ENCODE data around the gene SPANXB1. TPM values are rescaled to one million over a fixed set of nuclear protein-coding genes. Genes with fewer than 3 reads are reported as not detected.

The SPANXB1 gene
- total and polyA plus RNA-seq, 2 experiments from 2014 or later = 0.50 TPM; not detected in 1

DNA sequence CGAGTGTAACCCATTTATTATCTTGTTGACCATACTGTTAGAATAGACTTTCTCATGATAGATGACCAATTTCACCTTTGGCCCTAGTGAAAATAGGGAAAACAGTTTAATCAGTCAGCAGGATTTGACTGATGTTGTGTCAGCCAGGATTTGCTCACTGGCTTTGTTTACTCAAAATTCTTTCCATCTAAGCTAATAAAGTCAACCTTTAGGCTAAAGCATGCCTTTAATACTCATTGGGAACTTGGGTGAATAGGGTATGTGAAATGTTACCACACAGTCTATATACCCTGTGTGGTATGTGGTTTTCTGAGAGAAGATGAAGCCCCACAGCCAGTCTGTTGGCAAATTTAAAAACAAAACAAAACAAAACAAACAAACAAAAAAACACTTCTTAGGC lies 18.7 kb upstream of the SPANXB1 start:
- H3K9me2 ChIP-seq (ENCODE audit: insufficient read depth) = no peaks in the 10 kb centered on the region
- no peaks in the 10 kb centered on the region for H3K36me3 ChIP-seq (ENCODE audit: insufficient read depth)
- no peak for ATAC-seq
- DNase-seq (ENCODE audit: low spot score) = no peak
- no peaks in the 10 kb centered on the region for H3K9me3 Mint-ChIP-seq
- H3K4me1 Mint-ChIP-seq = no peaks in the 10 kb centered on the region
- no peak overlapping the region for H3K4me3 Mint-ChIP-seq
- H3F3A ChIP-seq (replicated peaks; ENCODE audit: low read depth) = no peaks in the 10 kb centered on the region
- H3K79me2 ChIP-seq (replicated peaks; ENCODE audit: insufficient read depth) = no peaks in the 10 kb centered on the region
- H3K27me3 ChIP-seq (ENCODE audit: insufficient read depth) = no peaks in the 10 kb centered on the region
- H3K27ac Mint-ChIP-seq = no peak overlapping the region
- H3K27ac ChIP-seq (ENCODE audit: low read depth) = no peak overlapping the region
- H3K4me2 ChIP-seq = no peak overlapping the region
- no peaks in the 10 kb centered on the region for H3K27me3 Mint-ChIP-seq (ENCODE audit: insufficient read depth, low read depth, poor library complexity)
- H3K4me3 ChIP-seq = no peak overlapping the region
- H4K20me1 ChIP-seq (replicated peaks; ENCODE audit: insufficient read depth) = no peaks in the 10 kb centered on the region
- H2AFZ ChIP-seq = no peak overlapping the region
- H3K4me1 ChIP-seq (ENCODE audit: insufficient read depth) = no peaks in the 10 kb centered on the region
- TF ChIP-seq, protein P1, sequence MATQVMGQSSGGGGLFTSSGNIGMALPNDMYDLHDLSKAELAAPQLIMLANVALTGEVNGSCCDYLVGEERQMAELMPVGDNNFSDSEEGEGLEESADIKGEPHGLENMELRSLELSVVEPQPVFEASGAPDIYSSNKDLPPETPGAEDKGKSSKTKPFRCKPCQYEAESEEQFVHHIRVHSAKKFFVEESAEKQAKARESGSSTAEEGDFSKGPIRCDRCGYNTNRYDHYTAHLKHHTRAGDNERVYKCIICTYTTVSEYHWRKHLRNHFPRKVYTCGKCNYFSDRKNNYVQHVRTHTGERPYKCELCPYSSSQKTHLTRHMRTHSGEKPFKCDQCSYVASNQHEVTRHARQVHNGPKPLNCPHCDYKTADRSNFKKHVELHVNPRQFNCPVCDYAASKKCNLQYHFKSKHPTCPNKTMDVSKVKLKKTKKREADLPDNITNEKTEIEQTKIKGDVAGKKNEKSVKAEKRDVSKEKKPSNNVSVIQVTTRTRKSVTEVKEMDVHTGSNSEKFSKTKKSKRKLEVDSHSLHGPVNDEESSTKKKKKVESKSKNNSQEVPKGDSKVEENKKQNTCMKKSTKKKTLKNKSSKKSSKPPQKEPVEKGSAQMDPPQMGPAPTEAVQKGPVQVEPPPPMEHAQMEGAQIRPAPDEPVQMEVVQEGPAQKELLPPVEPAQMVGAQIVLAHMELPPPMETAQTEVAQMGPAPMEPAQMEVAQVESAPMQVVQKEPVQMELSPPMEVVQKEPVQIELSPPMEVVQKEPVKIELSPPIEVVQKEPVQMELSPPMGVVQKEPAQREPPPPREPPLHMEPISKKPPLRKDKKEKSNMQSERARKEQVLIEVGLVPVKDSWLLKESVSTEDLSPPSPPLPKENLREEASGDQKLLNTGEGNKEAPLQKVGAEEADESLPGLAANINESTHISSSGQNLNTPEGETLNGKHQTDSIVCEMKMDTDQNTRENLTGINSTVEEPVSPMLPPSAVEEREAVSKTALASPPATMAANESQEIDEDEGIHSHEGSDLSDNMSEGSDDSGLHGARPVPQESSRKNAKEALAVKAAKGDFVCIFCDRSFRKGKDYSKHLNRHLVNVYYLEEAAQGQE (IDR thresholded peaks at IDR 0.05; ENCODE audit: unreplicated experiment) = no peak
- TF ChIP-seq ZNF331 (CRISPR knock-in tag; IDR thresholded peaks at IDR 0.05; ENCODE audit: low read depth) (no peak), NANOG (IDR thresholded peaks at IDR 0.05; ENCODE audit: borderline replicate concordance) (no peak), POLR2AphosphoS5 (IDR thresholded peaks at IDR 0.05; ENCODE audit: low read depth) (no peak), CREB1 (CRISPR knock-in tag; IDR thresholded peaks at IDR 0.05; ENCODE audit: low read depth) (no peak), EZH2phosphoT487 (IDR thresholded peaks at IDR 0.05; ENCODE audit: unreplicated experiment) (no peak), EZH2 (IDR thresholded peaks at IDR 0.05; ENCODE audit: low read depth, unreplicated experiment) (no peak), JUNB (IDR thresholded peaks at IDR 0.05; ENCODE audit: unreplicated experiment) (no peak), STAT1 (IDR thresholded peaks at IDR 0.05; ENCODE audit: unreplicated experiment) (no peak), ZNF114 (CRISPR knock-in tag; IDR thresholded peaks at IDR 0.05) (no peak)
- TF ChIP-seq, protein P2, sequence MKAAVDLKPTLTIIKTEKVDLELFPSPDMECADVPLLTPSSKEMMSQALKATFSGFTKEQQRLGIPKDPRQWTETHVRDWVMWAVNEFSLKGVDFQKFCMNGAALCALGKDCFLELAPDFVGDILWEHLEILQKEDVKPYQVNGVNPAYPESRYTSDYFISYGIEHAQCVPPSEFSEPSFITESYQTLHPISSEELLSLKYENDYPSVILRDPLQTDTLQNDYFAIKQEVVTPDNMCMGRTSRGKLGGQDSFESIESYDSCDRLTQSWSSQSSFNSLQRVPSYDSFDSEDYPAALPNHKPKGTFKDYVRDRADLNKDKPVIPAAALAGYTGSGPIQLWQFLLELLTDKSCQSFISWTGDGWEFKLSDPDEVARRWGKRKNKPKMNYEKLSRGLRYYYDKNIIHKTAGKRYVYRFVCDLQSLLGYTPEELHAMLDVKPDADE (IDR thresholded peaks at IDR 0.05) = no peak
- TF ChIP-seq, protein P3, sequence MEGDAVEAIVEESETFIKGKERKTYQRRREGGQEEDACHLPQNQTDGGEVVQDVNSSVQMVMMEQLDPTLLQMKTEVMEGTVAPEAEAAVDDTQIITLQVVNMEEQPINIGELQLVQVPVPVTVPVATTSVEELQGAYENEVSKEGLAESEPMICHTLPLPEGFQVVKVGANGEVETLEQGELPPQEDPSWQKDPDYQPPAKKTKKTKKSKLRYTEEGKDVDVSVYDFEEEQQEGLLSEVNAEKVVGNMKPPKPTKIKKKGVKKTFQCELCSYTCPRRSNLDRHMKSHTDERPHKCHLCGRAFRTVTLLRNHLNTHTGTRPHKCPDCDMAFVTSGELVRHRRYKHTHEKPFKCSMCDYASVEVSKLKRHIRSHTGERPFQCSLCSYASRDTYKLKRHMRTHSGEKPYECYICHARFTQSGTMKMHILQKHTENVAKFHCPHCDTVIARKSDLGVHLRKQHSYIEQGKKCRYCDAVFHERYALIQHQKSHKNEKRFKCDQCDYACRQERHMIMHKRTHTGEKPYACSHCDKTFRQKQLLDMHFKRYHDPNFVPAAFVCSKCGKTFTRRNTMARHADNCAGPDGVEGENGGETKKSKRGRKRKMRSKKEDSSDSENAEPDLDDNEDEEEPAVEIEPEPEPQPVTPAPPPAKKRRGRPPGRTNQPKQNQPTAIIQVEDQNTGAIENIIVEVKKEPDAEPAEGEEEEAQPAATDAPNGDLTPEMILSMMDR (conservative IDR thresholded peaks at IDR 0.05; ENCODE audit: low read depth in 2 of 2) = no peak
- TF ChIP-seq, protein P4, sequence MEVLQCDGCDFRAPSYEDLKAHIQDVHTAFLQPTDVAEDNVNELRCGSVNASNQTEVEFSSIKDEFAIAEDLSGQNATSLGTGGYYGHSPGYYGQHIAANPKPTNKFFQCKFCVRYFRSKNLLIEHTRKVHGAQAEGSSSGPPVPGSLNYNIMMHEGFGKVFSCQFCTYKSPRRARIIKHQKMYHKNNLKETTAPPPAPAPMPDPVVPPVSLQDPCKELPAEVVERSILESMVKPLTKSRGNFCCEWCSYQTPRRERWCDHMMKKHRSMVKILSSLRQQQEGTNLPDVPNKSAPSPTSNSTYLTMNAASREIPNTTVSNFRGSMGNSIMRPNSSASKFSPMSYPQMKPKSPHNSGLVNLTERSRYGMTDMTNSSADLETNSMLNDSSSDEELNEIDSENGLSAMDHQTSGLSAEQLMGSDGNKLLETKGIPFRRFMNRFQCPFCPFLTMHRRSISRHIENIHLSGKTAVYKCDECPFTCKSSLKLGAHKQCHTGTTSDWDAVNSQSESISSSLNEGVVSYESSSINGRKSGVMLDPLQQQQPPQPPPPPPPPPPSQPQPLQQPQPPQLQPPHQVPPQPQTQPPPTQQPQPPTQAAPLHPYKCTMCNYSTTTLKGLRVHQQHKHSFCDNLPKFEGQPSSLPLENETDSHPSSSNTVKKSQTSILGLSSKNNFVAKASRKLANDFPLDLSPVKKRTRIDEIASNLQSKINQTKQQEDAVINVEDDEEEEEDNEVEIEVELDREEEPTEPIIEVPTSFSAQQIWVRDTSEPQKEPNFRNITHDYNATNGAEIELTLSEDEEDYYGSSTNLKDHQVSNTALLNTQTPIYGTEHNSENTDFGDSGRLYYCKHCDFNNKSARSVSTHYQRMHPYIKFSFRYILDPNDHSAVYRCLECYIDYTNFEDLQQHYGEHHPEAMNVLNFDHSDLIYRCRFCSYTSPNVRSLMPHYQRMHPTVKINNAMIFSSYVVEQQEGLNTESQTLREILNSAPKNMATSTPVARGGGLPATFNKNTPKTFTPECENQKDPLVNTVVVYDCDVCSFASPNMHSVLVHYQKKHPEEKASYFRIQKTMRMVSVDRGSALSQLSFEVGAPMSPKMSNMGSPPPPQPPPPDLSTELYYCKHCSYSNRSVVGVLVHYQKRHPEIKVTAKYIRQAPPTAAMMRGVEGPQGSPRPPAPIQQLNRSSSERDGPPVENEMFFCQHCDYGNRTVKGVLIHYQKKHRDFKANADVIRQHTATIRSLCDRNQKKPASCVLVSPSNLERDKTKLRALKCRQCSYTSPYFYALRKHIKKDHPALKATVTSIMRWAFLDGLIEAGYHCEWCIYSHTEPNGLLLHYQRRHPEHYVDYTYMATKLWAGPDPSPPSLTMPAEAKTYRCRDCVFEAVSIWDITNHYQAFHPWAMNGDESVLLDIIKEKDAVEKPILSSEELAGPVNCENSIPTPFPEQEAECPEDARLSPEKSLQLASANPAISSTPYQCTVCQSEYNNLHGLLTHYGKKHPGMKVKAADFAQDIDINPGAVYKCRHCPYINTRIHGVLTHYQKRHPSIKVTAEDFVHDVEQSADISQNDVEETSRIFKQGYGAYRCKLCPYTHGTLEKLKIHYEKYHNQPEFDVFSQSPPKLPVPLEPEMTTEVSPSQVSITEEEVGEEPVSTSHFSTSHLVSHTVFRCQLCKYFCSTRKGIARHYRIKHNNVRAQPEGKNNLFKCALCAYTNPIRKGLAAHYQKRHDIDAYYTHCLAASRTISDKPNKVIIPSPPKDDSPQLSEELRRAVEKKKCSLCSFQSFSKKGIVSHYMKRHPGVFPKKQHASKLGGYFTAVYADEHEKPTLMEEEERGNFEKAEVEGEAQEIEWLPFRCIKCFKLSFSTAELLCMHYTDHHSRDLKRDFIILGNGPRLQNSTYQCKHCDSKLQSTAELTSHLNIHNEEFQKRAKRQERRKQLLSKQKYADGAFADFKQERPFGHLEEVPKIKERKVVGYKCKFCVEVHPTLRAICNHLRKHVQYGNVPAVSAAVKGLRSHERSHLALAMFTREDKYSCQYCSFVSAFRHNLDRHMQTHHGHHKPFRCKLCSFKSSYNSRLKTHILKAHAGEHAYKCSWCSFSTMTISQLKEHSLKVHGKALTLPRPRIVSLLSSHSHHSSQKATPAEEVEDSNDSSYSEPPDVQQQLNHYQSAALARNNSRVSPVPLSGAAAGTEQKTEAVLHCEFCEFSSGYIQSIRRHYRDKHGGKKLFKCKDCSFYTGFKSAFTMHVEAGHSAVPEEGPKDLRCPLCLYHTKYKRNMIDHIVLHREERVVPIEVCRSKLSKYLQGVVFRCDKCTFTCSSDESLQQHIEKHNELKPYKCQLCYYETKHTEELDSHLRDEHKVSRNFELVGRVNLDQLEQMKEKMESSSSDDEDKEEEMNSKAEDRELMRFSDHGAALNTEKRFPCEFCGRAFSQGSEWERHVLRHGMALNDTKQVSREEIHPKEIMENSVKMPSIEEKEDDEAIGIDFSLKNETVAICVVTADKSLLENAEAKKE (CRISPR knock-in tag; IDR thresholded peaks at IDR 0.05) = no peak
- H3K36me3 Mint-ChIP-seq (ENCODE audit: low read depth) = no peaks in the 10 kb centered on the region
